Ishikawa (cell line): ENCODE results near the gene CTNNA3.

Experiments
- CEBPB ChIP-seq: IDR thresholded peaks from 2 replicates; pipeline ENCODE4 v1.6.1; 2012
- CREB1 ChIP-seq: IDR thresholded peaks from 2 replicates; pipeline ENCODE4 v1.6.1; 2012; ENCODE audit warnings: low read depth
- EGR1 ChIP-seq: IDR thresholded peaks from 2 replicates; pipeline ENCODE4 v1.6.1; 2012
- EP300 ChIP-seq: IDR thresholded peaks from 2 replicates; pipeline ENCODE4 v1.6.1; 2012; ENCODE audit warnings: borderline replicate concordance
- FOXM1 ChIP-seq: IDR thresholded peaks from 2 replicates; pipeline ENCODE4 v1.6.1; 2012; ENCODE audit warnings: low read depth, borderline replicate concordance
- MAX ChIP-seq: IDR thresholded peaks from 2 replicates; pipeline ENCODE4 v1.6.1; 2012
- NFIC ChIP-seq: IDR thresholded peaks from 2 replicates; pipeline ENCODE4 v1.6.1; 2012
- RAD21 ChIP-seq: IDR thresholded peaks from 2 replicates; pipeline ENCODE4 v1.6.1; 2012; ENCODE audit warnings: low read depth
- REST ChIP-seq: IDR thresholded peaks from 2 replicates; pipeline ENCODE4 v1.6.1; 2012; ENCODE audit warnings: low read depth, mild to moderate bottlenecking
- TAF1 ChIP-seq: IDR thresholded peaks from 2 replicates; pipeline ENCODE4 v1.6.1; 2012; ENCODE audit warnings: low read depth, mild to moderate bottlenecking
- TCF12 ChIP-seq: IDR thresholded peaks from 2 replicates; pipeline ENCODE4 v1.6.1; 2012; ENCODE audit warnings: low read depth
- TEAD4 ChIP-seq: IDR thresholded peaks from 2 replicates; pipeline ENCODE4 v1.6.1; 2012
- USF1 ChIP-seq: IDR thresholded peaks from 2 replicates; pipeline ENCODE4 v1.6.1; 2012
- YY1 ChIP-seq: IDR thresholded peaks from 2 replicates; pipeline ENCODE4 v1.6.1; 2012; ENCODE audit warnings: low read depth
- ZBTB7A ChIP-seq: IDR thresholded peaks from 2 replicates; pipeline ENCODE4 v1.6.1; 2012; ENCODE audit warnings: low read depth

CTNNA3 gene

GRCh38 chr10:67487199-67487598, 208.8 kb downstream of the CTNNA3 start:
- TF ChIP-seq ZBTB7A (no peak), CEBPB (no peak), MAX (no peak), CREB1 (no peak), EP300 (no peak)

- TF ChIP-seq ZBTB7A: no peak
- TF ChIP-seq EGR1: no peak
- TF ChIP-seq CEBPB: no peak
- no peak for TF ChIP-seq TEAD4
- no peak for TF ChIP-seq TAF1
- TF ChIP-seq EP300: no peak
- TF ChIP-seq CREB1: no peak
- TF ChIP-seq FOXM1: no peak
- TF ChIP-seq REST: no peak
- no peak for TF ChIP-seq USF1
- no peak for TF ChIP-seq YY1
- TF ChIP-seq MAX: no peak
- no peak for TF ChIP-seq NFIC
- no peak for TF ChIP-seq RAD21
- TF ChIP-seq TCF12: no peak
These were observed 218.1 kb downstream of the CTNNA3 start for GRCh38 chr10:67477868-67478267.

- no peak for TF ChIP-seq TEAD4
- no peak for TF ChIP-seq USF1
- TF ChIP-seq EGR1: no peak
- TF ChIP-seq ZBTB7A: no peak
- no peak for TF ChIP-seq TCF12
- no peak for TF ChIP-seq REST
- no peak for TF ChIP-seq RAD21
These were observed 219.8 kb downstream of the CTNNA3 start for GRCh38 chr10:67476201-67476600.

- TF ChIP-seq CEBPB (no peak), ZBTB7A (no peak), REST (no peak), FOXM1 (no peak), TEAD4 (no peak), TCF12 (no peak), RAD21 (no peak), NFIC (no peak), EP300 (no peak), YY1 (no peak)
These were observed 222.0 kb downstream of the CTNNA3 start for GRCh38 chr10:67473850-67474633.

GRCh38 chr10:67471022-67471421, 225.0 kb downstream of the CTNNA3 start:
- TF ChIP-seq RAD21 (no peak), TAF1 (no peak), MAX (no peak), USF1 (no peak), FOXM1 (no peak), EGR1 (no peak), REST (no peak), CREB1 (no peak), CEBPB (no peak), TCF12 (no peak), ZBTB7A (no peak)
